Measurements from ENCODE around the gene LDLRAD2.

Gene LDLRAD2

GRCh38 chr1:21845646-21846641 is 33.9 kb downstream of the LDLRAD2 start:
- no peak for DNase-seq

GRCh38 chr1:21847223-21848205 is 35.4 kb downstream of the LDLRAD2 start:
- DNase-seq: no peak

- DNase-seq: no peak
These were observed 36.6 kb downstream of the LDLRAD2 start for GRCh38 chr1:21848524-21849174.

- DNase-seq: no peak
These were observed 38.0 kb downstream of the LDLRAD2 start for GRCh38 chr1:21849909-21850576.

GRCh38 chr1:21851430-21852250 is 39.6 kb downstream of the LDLRAD2 start:
- no peak for DNase-seq

GRCh38 chr1:21852282-21853130 is 40.4 kb downstream of the LDLRAD2 start:
- no peak for DNase-seq

GRCh38 chr1:21853131-21853427 is 41.0 kb downstream of the LDLRAD2 start:
- no peak for DNase-seq

GRCh38 chr1:21854090-21854750 is 42.2 kb downstream of the LDLRAD2 start:
- no peak for DNase-seq

- DNase-seq: no peak
These were observed 42.7 kb downstream of the LDLRAD2 start for GRCh38 chr1:21854751-21855131.

- no peak for DNase-seq
These were observed 43.4 kb downstream of the LDLRAD2 start for GRCh38 chr1:21855257-21856096.

GRCh38 chr1:21857142-21857839 is 45.2 kb downstream of the LDLRAD2 start:
- no peak for DNase-seq

GRCh38 chr1:21857840-21858670 is 46.0 kb downstream of the LDLRAD2 start:
- DNase-seq: no peak

GRCh38 chr1:21859669-21860179 is 47.7 kb downstream of the LDLRAD2 start:
- DNase-seq: no peak

- no peak for DNase-seq
These were observed 48.9 kb downstream of the LDLRAD2 start for GRCh38 chr1:21860971-21861370.

GRCh38 chr1:21861602-21862429 is 49.8 kb downstream of the LDLRAD2 start:
- no peak for DNase-seq

- DNase-seq: no peak
These were observed 51.9 kb downstream of the LDLRAD2 start for GRCh38 chr1:21863981-21864380.
